Stomach smooth muscle (tissue), 2 donors: ENCODE data around the gene DNAJC5.
"Not testable (repeated sequence)": the region's sequence is repeated elsewhere in the genome, so short reads cannot be mapped to it uniquely, and the experiment has no call there.

ENCODE experiments used
- H3K27ac ChIP-seq: one replicate; pipeline ENCODE4 v1.7.0; 2013; ENCODE audit warnings: mild to moderate bottlenecking, low read length, inconsistent platforms
- H3K27me3 ChIP-seq, 2 donors: one replicate each; pipeline ENCODE4 v1.7.0; 2013; ENCODE audit warnings: low read length in 2 of 2; ENCODE audit not compliant: insufficient read depth in 2 of 2, control insufficient read depth in 1 of 2
- H3K36me3 ChIP-seq, 2 donors: one replicate each; pipeline ENCODE4 v1.7.0; 2013; ENCODE audit warnings: low read length in 2 of 2; ENCODE audit not compliant: control insufficient read depth in 2 of 2, insufficient read depth in 2 of 2
- H3K4me1 ChIP-seq: one replicate; pipeline ENCODE4 v1.7.0; 2013; ENCODE audit warnings: low read length; ENCODE audit not compliant: control insufficient read depth, insufficient read depth
- H3K4me3 ChIP-seq, 2 donors: one replicate each; pipeline ENCODE4 v1.7.0; 2013; ENCODE audit warnings: low read length in 2 of 2
- H3K9ac ChIP-seq, 2 donors: one replicate each; pipeline ENCODE4 v1.7.0; 2013; ENCODE audit warnings: low read length in 2 of 2, mild to moderate bottlenecking in 1 of 2
- H3K9me3 ChIP-seq, 2 donors: one replicate each; pipeline ENCODE4 v1.7.0; 2013; ENCODE audit warnings: low read length in 2 of 2; ENCODE audit not compliant: control insufficient read depth in 2 of 2
- donor health status: healthy.
- donor health status: Pancreatic carcinoma.

DNAJC5 gene, protein sequence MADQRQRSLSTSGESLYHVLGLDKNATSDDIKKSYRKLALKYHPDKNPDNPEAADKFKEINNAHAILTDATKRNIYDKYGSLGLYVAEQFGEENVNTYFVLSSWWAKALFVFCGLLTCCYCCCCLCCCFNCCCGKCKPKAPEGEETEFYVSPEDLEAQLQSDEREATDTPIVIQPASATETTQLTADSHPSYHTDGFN

DNA sequence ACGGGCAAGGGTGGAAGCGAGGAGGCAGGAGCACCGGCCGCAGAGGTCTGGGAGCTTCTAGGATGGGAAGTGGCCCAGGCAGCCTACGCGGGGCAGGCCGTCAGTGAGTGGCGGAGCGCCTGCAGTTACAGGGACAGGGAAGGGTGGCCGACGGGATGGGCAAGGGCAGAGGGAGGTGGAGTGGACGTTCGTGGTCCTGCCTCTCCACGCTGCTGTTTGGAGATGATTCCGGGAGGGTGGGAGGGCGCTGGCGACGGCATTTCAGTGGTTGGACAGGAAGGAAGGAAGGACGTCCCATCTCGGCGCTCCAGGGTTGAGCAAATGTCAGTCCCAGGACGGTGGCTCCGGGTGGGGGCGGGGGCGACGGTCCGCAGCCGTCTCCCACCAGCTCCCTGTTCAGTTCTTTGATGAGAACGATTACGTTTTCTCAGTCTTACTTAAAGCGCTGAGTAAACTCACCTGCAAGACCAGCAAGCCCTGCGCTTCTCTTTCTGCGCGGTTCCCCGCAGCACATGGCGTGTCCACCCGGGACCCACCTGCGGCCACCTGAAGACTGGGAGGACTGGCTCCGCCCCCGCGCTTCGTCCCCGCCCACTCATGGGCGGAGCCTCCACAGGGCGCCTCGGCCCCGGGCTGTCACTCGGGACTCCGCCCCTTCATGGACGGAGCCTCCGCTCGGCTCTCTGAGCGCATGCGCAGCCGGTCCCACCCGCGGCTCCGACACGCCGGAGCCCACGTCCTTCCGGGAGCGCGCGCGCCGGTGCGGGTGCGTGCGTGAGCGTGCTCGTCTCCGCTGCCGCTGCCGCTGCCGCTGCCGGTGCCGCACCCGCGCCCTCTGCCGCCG is at the start of gene DNAJC5:
TSS of gene DNAJC5 (plus strand) at position 769 of the 844 bp plus-strand sequence. CDS start 33,220 bp downstream, outside the sequence.
- Histone ChIP-seq H3K36me3 (peaks cover 16% of the 10 kb centered on the region in 2 donors), H3K27ac (peak within 1 kb of the TSS; percentile 31), H3K9me3 (no peaks in the 10 kb centered on the region), H3K9ac (peak within 1 kb of the TSS; percentile 37 to 81), H3K4me1 (peaks cover 23% of the 10 kb centered on the region), H3K27me3 (no peaks in the 10 kb centered on the region), H3K4me3 (peak within 1 kb of the TSS; percentile 71 to 77)

DNA sequence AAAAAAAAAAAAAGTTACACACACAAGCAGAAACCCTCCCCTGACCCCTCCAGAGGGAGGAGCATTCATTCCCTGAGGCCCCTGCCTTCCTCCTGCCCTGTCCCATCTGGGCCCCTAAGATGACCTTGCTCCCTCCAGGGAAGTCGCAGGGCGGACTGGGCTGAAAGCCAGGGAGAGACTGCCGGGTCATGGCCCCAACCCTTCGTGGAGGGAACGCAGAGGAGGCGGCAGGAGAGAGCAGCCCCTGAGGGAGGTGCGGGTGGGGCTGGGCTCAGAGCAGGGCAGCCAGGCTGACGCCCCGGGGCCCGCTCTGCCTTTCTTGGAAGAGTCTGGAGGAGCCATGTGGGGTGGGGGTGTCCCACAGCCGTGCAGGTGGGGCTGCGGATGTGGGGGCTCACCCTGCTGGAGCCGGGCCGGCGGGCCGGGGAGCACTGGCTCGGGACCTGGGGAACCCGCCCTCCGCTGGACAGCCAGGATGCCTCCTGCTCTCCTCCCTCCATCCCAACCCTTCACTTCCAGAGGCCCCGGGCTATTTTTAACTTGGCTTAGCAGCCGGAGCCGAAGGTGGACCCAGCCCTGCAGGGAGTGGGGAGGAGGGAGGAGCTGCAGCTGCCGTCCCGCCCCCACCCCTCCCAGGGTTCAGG is 48.7 kb upstream of the DNAJC5 start:
- peaks cover 16% of the 10 kb centered on the region for H3K4me1 ChIP-seq

DNA sequence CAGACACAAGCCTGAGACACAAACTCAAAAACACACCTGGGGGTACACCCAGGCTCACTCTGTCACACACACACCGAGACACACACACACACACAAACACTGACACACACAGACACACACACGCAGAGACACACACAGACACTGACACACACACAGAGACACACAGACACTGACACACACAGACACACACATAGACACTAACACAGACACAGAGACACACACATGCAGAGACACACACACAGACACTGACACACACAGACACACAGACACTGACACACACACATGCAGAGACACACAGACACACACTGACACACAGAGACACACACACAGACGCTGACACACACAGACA is 48.1 kb upstream of the DNAJC5 start:
- no peak overlapping the region for H3K9ac ChIP-seq
- H3K4me1 ChIP-seq = peaks cover 16% of the 10 kb centered on the region
- no peaks in the 10 kb centered on the region for H3K36me3 ChIP-seq
- no peaks in the 10 kb centered on the region for H3K9me3 ChIP-seq
- H3K4me3 ChIP-seq = no peak overlapping the region
- peaks cover 10 to 15% of the 10 kb centered on the region in 2 donors for H3K27me3 ChIP-seq
- peak overlapping the region; percentile 37 for H3K27ac ChIP-seq

More for the DNA sequence above, 48.7 kb upstream of the DNAJC5 start:
- Histone ChIP-seq H3K9me3 (no peaks in the 10 kb centered on the region), H3K4me3 (peak overlapping the region in 1 of 2 donors; percentile 57), H3K36me3 (no peaks in the 10 kb centered on the region), H3K27ac (no peak overlapping the region), H3K27me3 (peaks cover 10 to 15% of the 10 kb centered on the region in 2 donors), H3K9ac (no peak overlapping the region)

DNA sequence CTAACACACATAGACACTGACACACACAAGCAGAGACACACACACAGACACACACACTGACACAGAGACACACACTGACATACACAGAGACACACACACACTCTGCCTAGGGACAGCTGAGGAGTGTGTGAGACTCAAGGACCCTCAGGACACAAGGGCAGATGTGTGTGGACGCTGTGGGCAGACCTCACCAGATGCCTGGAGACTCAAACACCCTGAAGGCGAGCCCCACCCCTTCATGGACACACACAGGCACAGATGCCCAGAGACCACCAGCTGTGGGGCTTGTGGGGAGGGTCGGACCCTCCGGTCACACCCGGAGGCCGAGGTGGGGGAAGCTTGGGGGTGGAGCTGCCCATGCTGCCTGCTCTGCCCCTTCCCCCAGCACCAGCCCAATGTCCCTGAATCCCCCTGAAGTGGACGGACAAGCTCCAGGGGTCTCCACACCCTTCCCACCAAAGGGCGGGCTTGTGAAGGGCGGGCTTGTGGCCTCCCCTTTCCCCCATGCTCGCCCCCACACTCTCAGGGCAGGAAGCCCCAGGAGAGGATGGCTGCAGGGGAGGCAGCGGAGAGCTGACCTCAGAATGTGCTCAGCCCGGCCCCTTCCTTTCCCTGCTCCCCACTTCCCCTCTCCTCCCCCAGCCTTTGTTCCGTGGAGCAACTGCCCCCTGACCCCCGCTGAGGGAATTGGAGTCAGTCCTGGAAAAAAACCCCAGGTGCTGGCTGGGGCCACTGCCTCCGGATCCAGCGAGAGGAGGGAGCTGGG is 47.5 kb upstream of the DNAJC5 start:
- Histone ChIP-seq H3K4me1 (peaks cover 16% of the 10 kb centered on the region), H3K27me3 (peaks cover 10 to 15% of the 10 kb centered on the region in 2 donors), H3K36me3 (no peaks in the 10 kb centered on the region), H3K9ac (no peak overlapping the region), H3K27ac (peak overlapping the region; percentile 37), H3K9me3 (no peaks in the 10 kb centered on the region), H3K4me3 (no peak overlapping the region)

DNA sequence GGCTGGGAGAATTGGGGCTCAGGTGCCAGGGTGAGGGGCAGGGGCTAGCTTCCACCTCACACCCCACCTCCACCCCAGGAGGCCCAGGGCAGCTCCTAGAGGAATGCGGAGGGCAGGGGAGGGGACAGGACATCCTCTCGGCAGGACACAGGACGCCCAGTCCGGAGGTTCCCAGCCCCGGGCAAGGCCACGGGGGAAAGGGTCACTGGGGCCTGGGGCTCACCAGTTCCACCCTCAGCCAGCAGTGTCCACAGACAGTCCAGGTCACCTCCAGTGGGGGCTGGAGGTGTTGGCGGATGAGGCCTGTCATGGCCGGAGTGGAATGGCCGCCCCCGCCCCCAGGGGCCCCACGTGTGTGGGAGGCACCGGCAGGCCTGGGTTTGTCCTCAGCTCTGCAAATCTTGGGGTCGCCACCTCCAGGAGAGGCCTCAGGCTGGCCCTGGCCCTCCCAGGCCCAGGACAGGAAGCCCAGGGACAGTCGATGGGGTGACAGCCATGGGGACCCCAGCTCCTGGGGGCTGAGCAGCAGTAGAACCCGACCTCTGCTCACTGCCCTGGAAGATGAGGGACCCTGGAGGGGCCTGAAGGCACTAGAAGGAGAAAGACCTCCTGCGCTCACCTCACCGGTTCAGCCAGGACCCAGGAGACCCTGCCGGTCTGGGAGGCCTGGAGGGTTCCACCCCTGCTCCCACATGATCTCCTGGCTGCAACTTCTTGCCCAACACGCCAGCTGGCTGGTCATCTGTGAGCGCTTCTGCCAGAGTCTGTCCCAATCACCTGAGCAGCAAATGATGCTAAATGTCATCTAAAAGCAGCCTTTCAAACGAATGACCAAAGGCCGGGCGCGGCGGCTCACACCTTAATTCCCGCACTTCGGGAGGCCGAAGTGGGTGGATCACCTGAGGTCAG is 46.7 kb upstream of the DNAJC5 start:
- H3K4me1 ChIP-seq = peaks cover 17% of the 10 kb centered on the region
- H3K36me3 ChIP-seq = no peaks in the 10 kb centered on the region
- H3K9me3 ChIP-seq = no peaks in the 10 kb centered on the region
- H3K27me3 ChIP-seq = peaks cover 10 to 15% of the 10 kb centered on the region in 2 donors
- no peak overlapping the region for H3K27ac ChIP-seq
- no peak overlapping the region for H3K4me3 ChIP-seq
- no peak overlapping the region for H3K9ac ChIP-seq

DNA sequence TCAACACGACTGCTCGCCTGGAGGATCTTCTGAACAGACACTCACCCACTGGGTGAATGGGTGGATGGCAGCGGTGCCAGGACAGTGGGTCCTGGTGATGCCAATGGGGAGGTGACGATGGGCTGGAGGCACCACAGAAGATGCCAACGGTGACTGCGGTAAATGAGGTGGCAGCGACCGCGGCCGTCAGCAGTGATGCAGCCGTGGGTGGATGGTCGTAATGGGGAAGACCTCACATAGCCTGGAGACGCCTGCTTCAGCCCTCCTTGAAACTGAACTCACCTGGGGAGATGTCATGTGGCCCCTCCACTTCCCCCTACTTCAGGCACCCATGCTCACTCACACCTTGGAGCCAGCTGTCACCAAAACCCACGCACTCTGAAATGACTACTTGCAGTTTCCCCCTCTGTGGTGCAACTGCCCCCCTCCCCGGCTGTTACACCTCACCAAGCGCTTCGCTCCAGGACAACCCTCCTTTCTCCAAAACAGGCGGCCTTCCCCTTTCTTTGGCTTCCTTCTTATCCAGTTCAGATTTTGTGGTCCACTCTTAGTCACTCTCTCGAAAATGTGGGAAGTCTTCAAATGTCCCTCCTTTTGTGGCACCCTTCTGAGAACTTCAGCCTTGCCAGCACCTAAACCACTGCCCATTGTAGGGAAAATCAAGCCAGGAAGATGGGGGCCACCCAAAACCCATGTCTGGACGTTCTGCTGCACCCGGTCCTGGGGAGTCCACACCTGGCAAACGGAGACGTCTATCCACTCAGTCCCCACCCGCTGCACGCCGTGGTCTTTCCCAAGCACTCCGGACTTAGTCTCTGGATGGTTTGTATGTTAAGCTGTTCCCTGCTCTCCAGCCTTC is 44.0 kb upstream of the DNAJC5 start:
- peaks cover 17 to 25% of the 10 kb centered on the region in 2 donors for H3K27me3 ChIP-seq
- H3K36me3 ChIP-seq = no peaks in the 10 kb centered on the region
- no peak overlapping the region for H3K27ac ChIP-seq
- H3K4me1 ChIP-seq = peaks cover 42% of the 10 kb centered on the region
- H3K9ac ChIP-seq = no peak overlapping the region
- no peaks in the 10 kb centered on the region for H3K9me3 ChIP-seq
- H3K4me3 ChIP-seq = no peak overlapping the region

DNA sequence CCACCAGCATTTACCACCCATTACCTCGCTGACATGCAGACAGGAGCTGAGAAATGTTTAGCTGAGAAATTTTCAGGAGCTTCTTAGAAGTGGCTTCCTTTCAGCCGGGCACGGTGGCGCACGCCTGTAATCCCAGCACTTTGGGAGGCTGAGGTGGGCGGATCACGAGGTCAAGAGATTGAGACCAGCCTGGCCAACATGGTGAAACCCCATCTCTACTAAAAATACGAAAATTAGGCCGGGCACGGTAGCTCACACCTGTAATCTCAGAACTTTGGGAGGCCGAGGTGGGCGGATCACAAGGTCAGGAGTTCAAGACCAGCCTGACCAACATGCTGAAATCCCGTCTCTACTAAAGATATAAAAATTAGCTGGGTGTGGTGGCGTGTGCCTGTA is 43.4 kb upstream of the DNAJC5 start:
- not testable (repeated sequence) for H3K9ac ChIP-seq, H3K36me3 ChIP-seq, H3K27ac ChIP-seq, H3K4me3 ChIP-seq, H3K9me3 ChIP-seq
- H3K4me1 ChIP-seq = peaks cover 40% of the 10 kb centered on the region
- peaks cover 20 to 27% of the 10 kb centered on the region in 2 donors for H3K27me3 ChIP-seq

DNA sequence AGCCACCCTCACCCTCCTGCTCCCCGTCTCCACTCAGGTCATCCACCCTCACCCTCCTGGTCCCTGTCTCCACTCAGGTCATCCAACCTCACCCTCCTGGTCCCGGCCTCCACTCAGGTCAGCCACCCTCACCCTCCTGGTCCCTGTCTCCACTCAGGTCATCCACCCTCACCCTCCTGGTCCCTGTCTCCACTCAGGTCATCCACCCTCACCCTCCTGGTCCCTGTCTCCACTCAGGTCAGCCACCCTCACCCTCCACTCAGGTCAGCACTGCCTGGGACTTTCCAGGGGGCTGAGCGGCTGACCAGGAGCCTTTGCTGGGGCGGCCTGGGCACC is 41.2 kb upstream of the DNAJC5 start:
- peaks cover 45% of the 10 kb centered on the region for H3K4me1 ChIP-seq
- H3K9me3 ChIP-seq, H3K36me3 ChIP-seq, H3K27ac ChIP-seq, H3K9ac ChIP-seq, H3K4me3 ChIP-seq: not testable (repeated sequence)
- H3K27me3 ChIP-seq = peaks cover 31 to 35% of the 10 kb centered on the region in 2 donors

DNA sequence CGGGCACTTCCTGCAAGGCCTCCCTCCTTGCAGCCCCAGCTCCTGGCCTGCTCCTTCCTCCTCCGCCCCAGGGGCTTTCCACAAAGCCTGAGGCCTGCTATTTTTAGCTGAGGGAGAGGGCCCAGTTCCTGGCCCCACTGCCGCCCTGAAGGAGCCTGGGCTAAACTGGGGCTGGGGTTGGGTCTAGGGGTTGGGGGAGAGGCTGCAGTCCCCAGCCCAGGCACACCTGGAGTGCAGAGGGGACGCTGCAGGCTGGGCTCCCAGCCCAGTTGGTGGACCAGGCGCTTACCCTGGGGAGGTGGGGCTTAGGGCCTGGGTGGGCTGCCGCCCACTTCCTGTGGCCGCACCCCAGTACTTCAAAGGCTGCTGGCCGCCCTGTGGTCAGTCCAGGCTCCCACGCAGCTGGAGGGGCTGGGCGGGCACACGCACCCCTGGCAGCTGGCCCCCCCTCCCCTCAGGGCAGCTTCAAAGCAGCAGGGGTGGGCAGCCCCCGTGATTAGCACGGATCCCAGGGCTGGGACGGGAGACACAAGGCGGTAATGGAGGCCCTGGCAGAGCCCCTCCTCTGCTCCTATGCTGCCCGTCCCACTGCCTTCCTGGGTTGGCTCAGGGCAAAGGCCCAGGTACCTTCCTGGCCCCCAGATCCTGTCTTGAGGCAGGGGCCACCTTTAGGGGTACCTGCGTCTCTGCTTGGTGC is 40.7 kb upstream of the DNAJC5 start:
- no peaks in the 10 kb centered on the region for H3K36me3 ChIP-seq
- no peaks in the 10 kb centered on the region for H3K9me3 ChIP-seq
- no peak overlapping the region for H3K4me3 ChIP-seq
- H3K27ac ChIP-seq = no peak overlapping the region
- H3K4me1 ChIP-seq = peaks cover 46% of the 10 kb centered on the region
- H3K9ac ChIP-seq = no peak overlapping the region
- H3K27me3 ChIP-seq = peaks cover 34 to 37% of the 10 kb centered on the region in 2 donors
